Activated T-helper 1 cell treated with anti-CD3 and anti-CD28 coated beads, Interleukin-2, amount 50 U/mL, for 16 hours (primary cell): ENCODE measurements around the gene LAMC1.

ENCODE experiments used
- DNase-seq, 2 donors: peaks; one replicate each; pipeline ENCODE4 v3.0.0-alpha.2; 2020; ENCODE audit warnings: low read depth in 1 of 2, low spot score in 1 of 2

The LAMC1 gene

GRCh38 chr1:183079712-183080388, 56.6 kb downstream of the LAMC1 start:
- DNase-seq, result no peak

DNA sequence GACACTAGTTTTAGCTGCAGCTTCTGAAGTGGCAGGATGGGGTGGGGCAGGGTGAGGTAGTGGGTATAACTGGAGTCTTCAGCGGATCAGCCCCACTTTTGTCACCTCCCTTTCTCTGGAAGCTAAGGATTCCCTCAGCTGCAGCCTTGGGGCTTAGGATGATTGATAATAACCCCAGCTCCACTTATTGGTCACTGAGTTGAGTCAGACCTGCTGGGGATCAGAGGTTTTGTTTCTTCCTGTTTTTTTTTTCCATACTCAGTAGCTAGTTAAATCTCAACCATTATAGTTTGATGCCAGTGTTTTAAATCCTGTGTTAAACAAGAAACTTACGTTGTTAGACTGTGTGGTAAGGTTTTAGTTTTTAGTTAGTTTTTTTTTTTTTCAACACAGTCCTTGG, 57.2 kb downstream of the LAMC1 start:
- no peak for DNase-seq

- DNase-seq, result no peak
Observed at GRCh38 chr1:183081402-183082120, 58.3 kb downstream of the LAMC1 start.

GRCh38 chr1:183082650-183083049, 59.4 kb downstream of the LAMC1 start:
- no peak for DNase-seq

DNA sequence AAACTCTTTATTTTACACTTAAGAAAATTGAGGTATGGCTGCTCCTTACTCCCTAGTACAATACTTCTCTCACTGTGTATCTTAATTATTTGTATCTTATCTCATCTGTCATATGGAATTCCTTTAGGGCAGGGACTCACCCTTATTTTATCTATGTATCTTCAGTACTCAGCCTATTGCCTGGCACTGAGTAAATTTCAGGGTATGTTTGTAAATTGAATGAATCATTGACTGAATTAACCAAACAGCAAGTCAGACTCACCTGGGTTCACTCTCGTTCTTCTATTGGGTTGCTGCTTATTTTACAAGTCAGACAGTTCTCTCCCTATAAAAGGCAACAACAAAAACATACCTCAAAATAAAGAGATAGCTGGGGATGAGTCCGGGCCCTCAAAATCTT, 63.8 kb downstream of the LAMC1 start:
- no peak for DNase-seq

DNA sequence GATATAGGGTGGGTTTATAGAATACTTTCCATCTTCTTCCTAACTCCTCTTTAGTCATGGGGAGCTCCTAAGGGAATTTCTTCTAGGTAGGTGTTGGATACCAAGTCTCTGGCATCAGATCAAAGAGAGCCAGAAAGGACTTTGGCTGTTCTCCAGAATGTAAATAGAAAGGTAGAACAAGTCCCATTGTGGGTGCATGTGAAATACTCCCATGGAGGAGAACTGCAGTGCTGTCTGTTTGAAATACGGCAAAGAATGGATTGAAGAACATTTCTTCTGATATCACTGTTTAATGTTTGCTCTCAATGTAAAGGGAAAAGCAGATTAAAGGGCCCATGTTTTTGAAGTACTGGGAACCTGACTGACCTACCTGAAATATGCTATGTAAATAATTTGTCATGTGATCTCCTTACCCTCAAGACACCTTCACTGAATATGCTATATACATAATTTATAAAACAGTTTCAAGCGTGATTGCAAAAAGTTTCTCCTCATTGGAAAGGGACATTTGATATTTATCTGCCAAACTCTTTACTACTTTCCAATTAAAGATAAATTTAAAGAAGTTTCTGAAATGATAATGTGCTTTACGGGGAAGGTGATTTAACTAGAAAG, 65.9 kb downstream of the LAMC1 start:
- DNase-seq, result no peak

GRCh38 chr1:183090391-183091006, 67.3 kb downstream of the LAMC1 start:
- no peak for DNase-seq

DNA sequence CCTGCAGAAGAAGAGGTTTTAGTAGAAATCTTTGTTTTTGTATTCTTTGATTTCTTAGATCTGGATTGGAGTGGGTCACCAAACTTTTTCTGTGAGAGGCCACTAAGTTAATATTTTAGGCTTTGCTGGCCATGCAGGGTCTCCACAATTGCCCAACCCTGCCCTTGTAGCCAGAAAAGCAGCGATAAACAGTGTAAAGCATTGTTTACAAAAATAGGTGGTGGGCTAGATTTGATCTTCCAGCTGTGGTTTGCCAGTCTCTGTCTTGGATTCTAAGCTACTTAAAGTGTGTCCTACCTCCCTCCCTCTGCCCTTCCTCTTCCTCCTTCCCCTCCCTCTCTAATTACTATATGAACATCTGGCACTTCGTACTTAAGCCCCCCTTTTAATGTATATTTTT, 68.0 kb downstream of the LAMC1 start:
- no peak for DNase-seq

DNA sequence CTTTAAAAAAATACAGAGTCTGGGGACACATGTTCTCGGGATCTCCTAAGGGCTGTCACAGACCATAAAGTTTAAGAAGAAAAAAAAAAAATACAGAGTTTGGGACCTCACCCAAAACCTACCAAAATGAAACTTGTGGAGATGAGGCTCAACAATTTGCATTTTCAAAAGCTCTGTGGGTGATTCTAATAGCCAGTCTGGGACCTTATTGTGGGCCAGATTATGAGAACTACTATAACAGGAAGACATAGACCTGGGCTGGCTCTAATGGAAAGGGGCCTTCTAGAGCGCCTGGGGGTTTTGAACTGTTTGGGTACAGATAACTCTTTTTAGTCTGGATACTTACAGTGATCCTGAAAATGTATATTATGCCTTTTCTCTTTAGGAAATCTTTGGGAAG, 69.1 kb downstream of the LAMC1 start:
- DNase-seq, result no peak

DNA sequence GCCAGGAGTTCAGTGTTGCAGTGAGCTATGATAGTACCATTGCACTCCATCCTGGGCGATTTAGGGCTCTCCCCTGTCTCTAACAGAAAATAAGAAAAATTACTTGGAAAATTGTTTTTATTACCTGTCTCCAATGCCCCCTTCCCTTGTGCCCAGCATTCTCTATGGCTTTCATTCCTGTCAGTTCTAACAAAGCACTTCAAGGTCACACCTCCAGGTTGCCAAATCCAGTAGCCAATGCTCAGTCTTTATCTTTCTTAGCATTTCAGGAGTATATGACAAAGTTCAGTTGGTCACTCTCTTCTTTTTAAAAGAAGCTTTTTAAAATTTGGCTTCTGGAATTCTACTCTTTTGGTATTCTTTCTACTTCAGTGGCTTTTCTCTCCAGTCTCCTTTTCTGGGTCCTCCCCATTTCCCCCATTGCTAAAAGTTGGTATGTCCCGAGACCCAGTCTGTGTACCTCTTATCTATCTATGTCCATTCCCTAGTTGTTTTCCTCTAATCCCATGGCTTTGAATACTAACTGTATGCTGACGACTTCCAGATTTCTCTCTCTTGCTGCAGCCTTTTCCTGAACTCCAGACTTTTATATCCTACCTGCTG, 69.9 kb downstream of the LAMC1 start:
- no peak for DNase-seq

DNA sequence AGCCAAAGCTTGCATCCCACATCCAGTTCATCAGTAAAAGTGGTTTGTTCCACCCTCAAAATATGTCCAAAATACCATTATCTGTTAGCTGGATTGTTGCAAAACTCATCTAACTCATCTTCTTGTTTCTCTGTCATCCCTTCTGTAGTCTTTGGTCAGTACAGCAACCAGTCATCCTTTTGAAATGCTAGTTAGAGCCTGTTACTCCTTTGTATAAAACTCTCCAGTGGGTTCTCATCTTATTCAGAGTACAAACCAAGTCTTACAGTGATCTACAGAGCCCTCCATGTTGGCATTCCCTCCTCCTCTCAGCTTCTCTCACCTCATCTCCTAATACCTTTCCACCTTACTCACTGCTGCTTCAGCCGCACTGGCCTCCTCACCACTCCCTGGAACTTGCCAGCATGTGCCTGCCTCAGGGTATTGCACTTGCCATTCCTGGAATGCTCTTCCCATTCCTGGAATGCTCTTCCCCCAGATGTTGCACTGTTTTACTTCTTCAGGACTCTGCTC, 70.6 kb downstream of the LAMC1 start:
- no peak for DNase-seq

DNA sequence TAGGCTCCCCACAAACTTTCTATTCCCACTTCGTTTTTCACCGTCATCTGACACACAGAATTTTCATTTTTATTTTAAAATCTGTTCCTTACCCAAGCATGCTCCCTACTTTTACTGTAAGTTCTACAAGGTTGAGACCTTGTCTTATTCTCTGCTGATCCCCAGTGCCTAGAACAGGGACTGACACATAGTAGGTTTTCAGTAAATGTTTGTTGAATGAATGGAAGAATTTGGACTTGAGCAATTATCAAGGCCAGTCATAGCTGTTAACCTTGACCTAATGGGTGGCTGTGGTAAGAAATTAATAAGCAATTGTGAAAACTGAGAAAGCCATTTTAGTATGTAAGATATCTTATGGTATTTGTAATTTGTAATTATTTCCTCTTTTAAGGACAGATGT, 71.1 kb downstream of the LAMC1 start:
- DNase-seq, result no peak

- no peak for DNase-seq
Observed at GRCh38 chr1:183096351-183096750, 73.1 kb downstream of the LAMC1 start.

- no peak for DNase-seq
Observed at GRCh38 chr1:183096894-183097293, 73.7 kb downstream of the LAMC1 start.

GRCh38 chr1:183097438-183098051, 74.3 kb downstream of the LAMC1 start:
- DNase-seq, result no peak

DNA sequence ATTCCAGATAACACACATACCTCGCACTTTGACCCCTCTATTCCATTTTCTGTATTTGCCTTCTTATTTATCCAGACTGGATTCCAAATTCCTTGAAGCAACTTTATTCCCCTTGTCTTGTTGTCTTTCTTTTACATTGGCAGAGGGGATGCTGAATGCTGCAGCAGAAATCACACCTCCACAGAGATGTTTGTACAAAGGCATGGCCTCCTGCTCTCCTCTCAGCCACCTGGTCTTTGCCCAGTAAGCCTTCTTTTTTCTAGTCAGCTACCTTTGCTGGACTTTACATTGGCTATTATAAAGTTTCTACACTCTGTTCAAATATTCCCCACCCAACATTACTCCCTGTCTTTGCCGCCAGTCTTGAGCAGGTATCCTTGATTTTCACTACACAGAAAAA, 75.1 kb downstream of the LAMC1 start:
- no peak for DNase-seq

- no peak for DNase-seq
Observed at GRCh38 chr1:183100361-183100974, 77.2 kb downstream of the LAMC1 start.

- DNase-seq, result no peak
Observed at GRCh38 chr1:183101081-183101480, 77.9 kb downstream of the LAMC1 start.

DNA sequence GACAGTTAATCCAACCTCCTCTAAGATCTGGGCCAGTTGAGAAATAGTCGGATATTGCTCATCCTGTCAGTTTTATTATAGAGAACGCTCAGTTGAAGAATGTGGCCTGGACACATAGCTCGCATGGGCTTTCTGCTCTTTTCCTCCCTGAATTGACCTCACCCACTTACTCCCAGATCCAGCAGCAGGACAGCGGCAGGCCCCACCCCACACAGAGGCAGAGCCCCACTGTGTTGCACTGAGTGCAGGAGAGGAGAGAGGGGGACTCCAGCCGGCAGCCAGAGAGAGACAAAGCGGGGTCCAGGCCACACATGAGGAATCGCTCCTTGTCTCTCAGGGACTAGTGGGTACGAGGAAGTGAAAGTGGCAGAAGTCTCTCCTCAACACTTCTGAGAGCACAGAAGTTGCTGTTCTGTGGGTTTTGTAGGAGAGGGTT, 78.6 kb downstream of the LAMC1 start:
- no peak for DNase-seq

- no peak for DNase-seq
Observed at GRCh38 chr1:183103147-183103546, 79.9 kb downstream of the LAMC1 start.

- no peak for DNase-seq
Observed at GRCh38 chr1:183103577-183103976, 80.4 kb downstream of the LAMC1 start.
